ENCODE measurements around the gene SEMA3F.

- TF ChIP-seq, protein P1, sequence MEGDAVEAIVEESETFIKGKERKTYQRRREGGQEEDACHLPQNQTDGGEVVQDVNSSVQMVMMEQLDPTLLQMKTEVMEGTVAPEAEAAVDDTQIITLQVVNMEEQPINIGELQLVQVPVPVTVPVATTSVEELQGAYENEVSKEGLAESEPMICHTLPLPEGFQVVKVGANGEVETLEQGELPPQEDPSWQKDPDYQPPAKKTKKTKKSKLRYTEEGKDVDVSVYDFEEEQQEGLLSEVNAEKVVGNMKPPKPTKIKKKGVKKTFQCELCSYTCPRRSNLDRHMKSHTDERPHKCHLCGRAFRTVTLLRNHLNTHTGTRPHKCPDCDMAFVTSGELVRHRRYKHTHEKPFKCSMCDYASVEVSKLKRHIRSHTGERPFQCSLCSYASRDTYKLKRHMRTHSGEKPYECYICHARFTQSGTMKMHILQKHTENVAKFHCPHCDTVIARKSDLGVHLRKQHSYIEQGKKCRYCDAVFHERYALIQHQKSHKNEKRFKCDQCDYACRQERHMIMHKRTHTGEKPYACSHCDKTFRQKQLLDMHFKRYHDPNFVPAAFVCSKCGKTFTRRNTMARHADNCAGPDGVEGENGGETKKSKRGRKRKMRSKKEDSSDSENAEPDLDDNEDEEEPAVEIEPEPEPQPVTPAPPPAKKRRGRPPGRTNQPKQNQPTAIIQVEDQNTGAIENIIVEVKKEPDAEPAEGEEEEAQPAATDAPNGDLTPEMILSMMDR (IDR thresholded peaks at IDR 0.05) = no peak
- TF ChIP-seq POLR2AphosphoS5 (IDR thresholded peaks at IDR 0.05; ENCODE audit: insufficient read depth in 1 of 2, low read depth in 1 of 2) = no peak
Measured at GRCh38 chr3:50238549-50239026, 83.5 kb downstream of the SEMA3F start.
